ENCODE data around the gene SCPEP1.

DNA sequence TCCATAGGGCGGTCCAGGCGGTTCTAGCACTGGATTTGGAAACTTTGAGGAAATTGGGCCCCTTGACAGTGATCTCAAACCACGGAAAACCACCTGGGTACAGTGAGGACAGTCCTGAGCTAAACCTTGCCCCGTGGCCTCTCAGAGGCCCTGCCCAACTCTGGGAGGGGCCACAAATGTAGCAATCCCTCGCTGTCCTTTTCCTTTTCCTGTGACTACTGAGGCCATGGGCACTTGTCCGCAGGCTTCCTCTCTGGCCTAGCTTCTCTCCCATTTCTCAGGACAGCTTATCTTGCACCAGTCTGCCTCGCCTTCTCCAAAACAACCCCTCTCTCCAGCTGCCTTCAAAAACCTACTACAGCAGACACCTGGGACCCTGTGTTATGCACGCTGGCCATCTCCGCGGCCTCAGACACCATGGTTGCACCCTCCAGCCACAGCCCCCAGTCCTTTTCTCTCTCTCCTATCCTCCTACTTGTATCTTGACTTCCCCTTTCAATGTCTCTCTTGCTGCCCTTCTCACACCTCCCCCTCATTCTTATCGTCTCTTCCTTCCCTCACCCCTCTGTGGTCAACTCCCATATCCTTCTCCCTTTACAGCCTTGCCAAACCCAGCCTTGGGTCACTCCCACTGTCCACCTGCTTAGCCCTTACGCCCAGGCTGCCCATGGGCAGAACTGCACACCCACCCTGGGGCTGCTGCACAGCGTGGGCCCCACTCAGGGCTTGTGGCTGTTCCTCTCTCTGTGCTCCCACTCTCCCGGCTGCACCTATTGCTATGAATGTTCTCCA, 7.6 kb downstream of the SCPEP1 start:
- TF ChIP-seq ZNF274 (IDR thresholded peaks at IDR 0.05; ENCODE audit: low read depth, low read length) (no peak), YY1 (IDR thresholded peaks at IDR 0.05; ENCODE audit: insufficient read depth, insufficient read length) (no peak), SUZ12 (IDR thresholded peaks at IDR 0.05; ENCODE audit: extremely low read depth, insufficient read depth, insufficient read length) (no peak)

All from NT2/D1 (cell line).